ENCODE results near the gene FNBP1.

DNA sequence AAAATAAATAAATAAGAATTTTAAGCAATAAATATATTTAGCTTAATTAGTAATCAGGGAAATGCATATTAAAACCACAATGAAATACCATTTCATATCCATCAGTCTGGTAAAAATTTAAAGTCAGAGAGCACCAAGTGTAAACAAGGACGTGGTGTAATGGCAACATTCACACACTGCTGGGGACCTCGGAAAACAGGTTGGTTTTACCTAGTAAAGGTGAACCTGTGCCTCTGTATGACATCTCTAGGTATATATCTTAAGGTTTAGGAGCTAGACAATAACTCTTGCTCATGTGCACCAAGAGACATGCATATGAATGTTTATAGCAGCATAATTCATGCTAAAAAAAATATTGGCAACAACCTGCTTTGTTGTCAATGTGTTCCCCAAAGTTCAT is 29.7 kb downstream of the FNBP1 start:
- TF ChIP-seq, protein P1, sequence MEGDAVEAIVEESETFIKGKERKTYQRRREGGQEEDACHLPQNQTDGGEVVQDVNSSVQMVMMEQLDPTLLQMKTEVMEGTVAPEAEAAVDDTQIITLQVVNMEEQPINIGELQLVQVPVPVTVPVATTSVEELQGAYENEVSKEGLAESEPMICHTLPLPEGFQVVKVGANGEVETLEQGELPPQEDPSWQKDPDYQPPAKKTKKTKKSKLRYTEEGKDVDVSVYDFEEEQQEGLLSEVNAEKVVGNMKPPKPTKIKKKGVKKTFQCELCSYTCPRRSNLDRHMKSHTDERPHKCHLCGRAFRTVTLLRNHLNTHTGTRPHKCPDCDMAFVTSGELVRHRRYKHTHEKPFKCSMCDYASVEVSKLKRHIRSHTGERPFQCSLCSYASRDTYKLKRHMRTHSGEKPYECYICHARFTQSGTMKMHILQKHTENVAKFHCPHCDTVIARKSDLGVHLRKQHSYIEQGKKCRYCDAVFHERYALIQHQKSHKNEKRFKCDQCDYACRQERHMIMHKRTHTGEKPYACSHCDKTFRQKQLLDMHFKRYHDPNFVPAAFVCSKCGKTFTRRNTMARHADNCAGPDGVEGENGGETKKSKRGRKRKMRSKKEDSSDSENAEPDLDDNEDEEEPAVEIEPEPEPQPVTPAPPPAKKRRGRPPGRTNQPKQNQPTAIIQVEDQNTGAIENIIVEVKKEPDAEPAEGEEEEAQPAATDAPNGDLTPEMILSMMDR (tag by site-specific recombination; IDR thresholded peaks at IDR 0.05) = no peak
- TF ChIP-seq TCF7L2 (IDR thresholded peaks at IDR 0.05; ENCODE audit: borderline replicate concordance, low read depth, low read length) (no peak), ZNF433 (tag by site-specific recombination; IDR thresholded peaks at IDR 0.05; ENCODE audit: low read depth) (no peak), GLI2 (tag by site-specific recombination; IDR thresholded peaks at IDR 0.05; ENCODE audit: borderline replicate concordance, low read depth) (no peak), YY1 (tag by site-specific recombination; IDR thresholded peaks at IDR 0.05) (no peak), MZF1 (tag by site-specific recombination; IDR thresholded peaks at IDR 0.05; ENCODE audit: borderline replicate concordance) (no peak), ZNF510 (tag by site-specific recombination; IDR thresholded peaks at IDR 0.05; ENCODE audit: insufficient replicate concordance) (no peak)
- TF ChIP-seq, protein P2, sequence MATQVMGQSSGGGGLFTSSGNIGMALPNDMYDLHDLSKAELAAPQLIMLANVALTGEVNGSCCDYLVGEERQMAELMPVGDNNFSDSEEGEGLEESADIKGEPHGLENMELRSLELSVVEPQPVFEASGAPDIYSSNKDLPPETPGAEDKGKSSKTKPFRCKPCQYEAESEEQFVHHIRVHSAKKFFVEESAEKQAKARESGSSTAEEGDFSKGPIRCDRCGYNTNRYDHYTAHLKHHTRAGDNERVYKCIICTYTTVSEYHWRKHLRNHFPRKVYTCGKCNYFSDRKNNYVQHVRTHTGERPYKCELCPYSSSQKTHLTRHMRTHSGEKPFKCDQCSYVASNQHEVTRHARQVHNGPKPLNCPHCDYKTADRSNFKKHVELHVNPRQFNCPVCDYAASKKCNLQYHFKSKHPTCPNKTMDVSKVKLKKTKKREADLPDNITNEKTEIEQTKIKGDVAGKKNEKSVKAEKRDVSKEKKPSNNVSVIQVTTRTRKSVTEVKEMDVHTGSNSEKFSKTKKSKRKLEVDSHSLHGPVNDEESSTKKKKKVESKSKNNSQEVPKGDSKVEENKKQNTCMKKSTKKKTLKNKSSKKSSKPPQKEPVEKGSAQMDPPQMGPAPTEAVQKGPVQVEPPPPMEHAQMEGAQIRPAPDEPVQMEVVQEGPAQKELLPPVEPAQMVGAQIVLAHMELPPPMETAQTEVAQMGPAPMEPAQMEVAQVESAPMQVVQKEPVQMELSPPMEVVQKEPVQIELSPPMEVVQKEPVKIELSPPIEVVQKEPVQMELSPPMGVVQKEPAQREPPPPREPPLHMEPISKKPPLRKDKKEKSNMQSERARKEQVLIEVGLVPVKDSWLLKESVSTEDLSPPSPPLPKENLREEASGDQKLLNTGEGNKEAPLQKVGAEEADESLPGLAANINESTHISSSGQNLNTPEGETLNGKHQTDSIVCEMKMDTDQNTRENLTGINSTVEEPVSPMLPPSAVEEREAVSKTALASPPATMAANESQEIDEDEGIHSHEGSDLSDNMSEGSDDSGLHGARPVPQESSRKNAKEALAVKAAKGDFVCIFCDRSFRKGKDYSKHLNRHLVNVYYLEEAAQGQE (tag by site-specific recombination; IDR thresholded peaks at IDR 0.05) = no peak
